HepG2 (cell line): ENCODE measurements around the gene CCN2. TPM values are rescaled to one million over a fixed set of nuclear protein-coding genes. Genes with fewer than 3 reads are reported as not detected.

ENCODE experiments used
- ATAC-seq: fragments of 200-7000 bp; cut with Tn5 transposase; 3 replicates; pipeline ENCODE4 v1.9.1; 2020; ENCODE audit warnings: mild to moderate bottlenecking, moderate library complexity
- BruUV-seq: library from RNA; stranded (reverse); fragments of 400-500 nt; replicated peaks from 2 replicates; lab custom pipeline; 2021; lab: Mats Ljungman, UMichigan
- CTCF ChIA-PET: fragments of 300-600 bp; formaldehyde crosslinking; extraction: SDS; loops from one replicate; lab custom pipeline; 2021; ENCODE audit warnings: low total read pairs, inconsistent platforms, low intra/inter-chr PET ratio; lab: Yijun Ruan, JAX
- POLR2A ChIA-PET: fragments of 350-600 bp; sonication (Branson Sonifier 250); formaldehyde crosslinking; loops from one replicate; lab custom pipeline; 2020; ENCODE audit warnings: antibody characterized with exemption, inconsistent platforms; lab: Yijun Ruan, JAX
- DNase-seq: peaks from one replicate; pipeline ENCODE4 v3.0.0-alpha.2; 2015; ENCODE audit warnings: low spot score
- FAIRE-seq: peaks from 3 replicates; lab custom pipeline; 2011; peaks lifted over from hg19 to GRCh38; lab: Jason Lieb, UNC
- H2AFZ ChIP-seq: one replicate; pipeline ENCODE4 v1.6.1; 2011; ENCODE audit warnings: low read length, inconsistent platforms
- H3K27ac ChIP-seq: fragments of 300-600 bp; 3 replicates; pipeline ENCODE4 v1.8.0; 2011; ENCODE audit warnings: mixed run types, mild to moderate bottlenecking, mixed read lengths, low read length, inconsistent platforms; ENCODE audit not compliant: insufficient read depth; ENCODE audit errors: extremely low read length
- H3K27me3 ChIP-seq, 2 experiments: fragments of 200-600 bp in 1 of 2; 2 replicates in 1 of 2; 3 replicates in 1 of 2; pipeline versions ENCODE4 v1.6.0 to v1.8.0; 2011; ENCODE audit warnings: low read length in 2 of 2, mild to moderate bottlenecking in 2 of 2, moderate library complexity in 2 of 2, inconsistent platforms in 1 of 2; ENCODE audit not compliant: insufficient read depth in 2 of 2, control insufficient read depth in 1 of 2
- H3K36me3 ChIP-seq, 2 experiments: fragments of 200-600 bp in 1 of 2; replicated peaks in 1 of 2; 2 replicates in 1 of 2; 3 replicates in 1 of 2; pipeline versions ENCODE4 v1.5.1 to v1.8.0; 2011; ENCODE audit warnings: low read length in 2 of 2, inconsistent platforms in 1 of 2; ENCODE audit not compliant: insufficient read depth in 2 of 2, control insufficient read depth in 1 of 2
- H3K4me1 ChIP-seq: 2 replicates; pipeline ENCODE4 v1.5.1; 2012; ENCODE audit warnings: low read length, inconsistent platforms; ENCODE audit not compliant: insufficient read depth
- H3K4me2 ChIP-seq: 2 replicates; pipeline ENCODE4 v1.6.0; 2011; ENCODE audit warnings: low read depth, low read length, inconsistent platforms
- H3K4me3 ChIP-seq, 3 experiments: fragments of 200-600 bp in 1 of 3; sonication (generic), shearing (Covaris generic) in 1 of 3; replicated peaks in 1 of 3; 2 replicates each; pipeline ENCODE4 v1.5.1; 2011 to 2016; ENCODE audit warnings: low read length in 3 of 3, inconsistent platforms in 2 of 3, low read depth in 2 of 3, mild to moderate bottlenecking in 2 of 3, control low read depth in 1 of 3, mixed read lengths in 1 of 3; ENCODE audit not compliant: insufficient read depth in 1 of 3
- H3K79me2 ChIP-seq: one replicate; pipeline ENCODE4 v1.6.1; 2011; ENCODE audit warnings: low read length, inconsistent platforms; ENCODE audit not compliant: insufficient read depth
- H3K9ac ChIP-seq: 2 replicates; pipeline ENCODE4 v1.6.0; 2011; ENCODE audit warnings: mild to moderate bottlenecking, low read depth, low read length, inconsistent platforms; ENCODE audit not compliant: insufficient read depth
- H3K9me3 ChIP-seq: 2 replicates; pipeline ENCODE4 v1.5.1; 2012; ENCODE audit warnings: mild to moderate bottlenecking, low read length
- H4K20me1 ChIP-seq: 2 replicates; pipeline ENCODE4 v1.6.0; 2011; ENCODE audit warnings: inconsistent platforms, mild to moderate bottlenecking, low read length, moderate library complexity; ENCODE audit not compliant: insufficient read depth
- CTCF ChIP-seq: sonication (generic); formaldehyde crosslinking; IDR thresholded peaks from 2 replicates; pipeline ENCODE4 v1.5.0; 2020; ENCODE audit warnings: mild to moderate bottlenecking, missing genetic modification reagents, moderate library complexity
- DR1 ChIP-seq: sonication (generic); formaldehyde crosslinking; IDR thresholded peaks from 2 replicates; pipeline ENCODE4 v1.8.0; 2021; ENCODE audit warnings: mild to moderate bottlenecking, missing genetic modification reagents, inconsistent platforms
- NR1H2 ChIP-seq: sonication (generic); formaldehyde crosslinking; IDR thresholded peaks from 2 replicates; pipeline ENCODE4 v1.8.1; 2022; ENCODE audit warnings: low read depth, missing genetic modification reagents, borderline replicate concordance
- ZBTB8A ChIP-seq: sonication (generic); formaldehyde crosslinking; IDR thresholded peaks from 2 replicates; pipeline ENCODE4 v1.4.0; 2020; ENCODE audit warnings: mild to moderate bottlenecking, low read depth, missing genetic modification reagents, borderline replicate concordance
- ZNF180 ChIP-seq: sonication (generic); formaldehyde crosslinking; IDR thresholded peaks from 2 replicates; pipeline ENCODE4 v1.4.0; 2020; ENCODE audit warnings: low read depth, missing genetic modification reagents, borderline replicate concordance
- ZNF263 ChIP-seq: sonication (generic); formaldehyde crosslinking; IDR thresholded peaks from 2 replicates; pipeline ENCODE4 v1.4.0; 2020; ENCODE audit warnings: missing genetic modification reagents
- ZNF329 ChIP-seq: sonication (generic); formaldehyde crosslinking; IDR thresholded peaks from 2 replicates; pipeline ENCODE4 v1.9.0; 2021; ENCODE audit warnings: low read depth, mild to moderate bottlenecking, missing genetic modification reagents
- ZNF407 ChIP-seq: sonication (generic); formaldehyde crosslinking; IDR thresholded peaks from one replicate; pipeline ENCODE4 v1.5.1; 2020; ENCODE audit warnings: mild to moderate bottlenecking, missing genetic modification reagents; ENCODE audit errors: not compliant biosample characterization
- ZNF703 ChIP-seq: sonication (generic); formaldehyde crosslinking; IDR thresholded peaks from 2 replicates; pipeline ENCODE4 v1.5.1; 2020; ENCODE audit warnings: missing genetic modification reagents, mild to moderate bottlenecking, moderate library complexity, borderline replicate concordance
- ZNF720 ChIP-seq: sonication (generic); formaldehyde crosslinking; IDR thresholded peaks from 2 replicates; pipeline ENCODE4 v1.4.0; 2020; ENCODE audit warnings: missing genetic modification reagents
- ZSCAN30 ChIP-seq: sonication (generic); formaldehyde crosslinking; IDR thresholded peaks from 2 replicates; pipeline ENCODE4 v1.5.0; 2020; ENCODE audit warnings: mild to moderate bottlenecking, missing genetic modification reagents
- WGBS: methylation state at CpG from one replicate; pipeline ENCODE4 v1.1.6; 2017; ENCODE audit warnings: low lambda C conversion rate; 5-methylcytosine and 5-hydroxymethylcytosine counted together
- in situ Hi-C: cut with HindIII; loops from 2 replicates; pipeline ENCODE4 v1.10.0; 2017; ENCODE audit warnings: low pct_unique_long_range_greater_than_20kb; ENCODE audit not compliant: extremely low pct_ligation_motif_present
- intact Hi-C: fragments of 100-400 bp; cut with micrococcal nuclease; formaldehyde crosslinking; loops from one replicate; pipeline ENCODE4 v1.10.0; 2022; ENCODE audit not compliant: unreplicated experiment
- polyA plus RNA-seq, 8 experiments: library from polyadenylated mRNA; depleted of rRNA in 3 of 8; stranded (reverse) in 7 of 8; unstranded in 1 of 8; fragments of >200 nt; fragmentation: Illumina TruSeq in 4 of 8; extraction: Trizol in 4 of 8; gene quantifications; 2 replicates each; pipeline versions ENCODE4 v1.2.1 to v1.2.3, GENCODE V29; 2011 to 2016; ENCODE audit warnings: low read depth in 4 of 8, missing spikeins in 1 of 8, mixed read lengths in 1 of 8; ENCODE audit not compliant: insufficient read depth in 1 of 8
- total RNA-seq, 5 experiments: library from RNA; depleted of rRNA; stranded (reverse); fragments of >200 nt; fragmentation: Illumina TruSeq; extraction: Trizol; gene quantifications; 2 replicates each; pipeline ENCODE4 v1.2.3, GENCODE V29; 2016; ENCODE audit warnings: low read depth in 1 of 5

CCN2 gene
- total and polyA plus RNA-seq, 2 of the 13 experiments (the other 11 are each of a cell fraction or from before 2014, with no cell fraction given): 34.7 to 316 TPM

GRCh38 chr6:131917763-131918649 lies 33.2 kb downstream of the CCN2 start:
- Histone ChIP-seq H3K4me1 (peaks cover 23% of the 10 kb centered on the region; the same call in 1 of the 2 replicates), H3K4me3 (no peak overlapping the region; a peak in 1 of 6 replicates), H3K9ac (no peak overlapping the region), H3K36me3 (no peaks in the 10 kb centered on the region), H3K79me2 (no peaks in the 10 kb centered on the region), H3K27ac (no peak overlapping the region), H3K27me3 (no peaks in the 10 kb centered on the region), H3K4me2 (peak overlapping the region; percentile 27), H4K20me1 (no peaks in the 10 kb centered on the region), H3K9me3 (no peaks in the 10 kb centered on the region), H2AFZ (peak overlapping the region; percentile 36)
- FAIRE-seq (no peak), DNase-seq (no peak), ATAC-seq (peak; percentile 67; the same call in 2 of the 3 replicates)
- 17% methylated on average over 6 of the region's 6 CpGs for WGBS
- intact Hi-C loops: loop anchor here (5.0 kb wide), 1 partner anchor 359 kb away; no protein-coding TSS in a partner anchor
- in situ Hi-C loops: loop anchor here (5.0 kb wide), 1 partner anchor 379 kb away; no protein-coding TSS in a partner anchor
- CTCF ChIA-PET: no interaction called here
- no TSS peak for BruUV-seq
- POLR2A ChIA-PET: interaction anchor here (1.0 kb wide), 1 partner anchor 33 kb away, joined by 6 read pairs; the partner anchor contains the start of gene CCN2
- peak; percentile 14; the same call in 1 of the 2 replicates for TF ChIP-seq CTCF (CRISPR knock-in tag)
- TF ChIP-seq ZBTB8A (CRISPR knock-in tag): no peak
- no peak for TF ChIP-seq ZNF407 (CRISPR knock-in tag)
- no peak for TF ChIP-seq ZSCAN30
- TF ChIP-seq DR1: no peak
- no peak for TF ChIP-seq ZNF329 (CRISPR knock-in tag)
- TF ChIP-seq NR1H2 (CRISPR knock-in tag): no peak
- no peak for TF ChIP-seq ZNF703 (CRISPR knock-in tag)
- peak; percentile 84; the same call in 1 of the 2 replicates for TF ChIP-seq ZNF263
- no peak for TF ChIP-seq ZNF180
- TF ChIP-seq ZNF720: no peak
